GM19455 (cell line): Measurements from ENCODE around the gene ZC3H6.
"Not testable (repeated sequence)": the region's sequence is repeated elsewhere in the genome, so short reads cannot be mapped to it uniquely, and the experiment has no call there.

ENCODE experiments used
- ATAC-seq: cut with Tn5 transposase; IDR thresholded peaks from one replicate; pipeline ENCODE4 v1.9.1; 2021; ENCODE audit not compliant: unreplicated experiment

Gene ZC3H6

DNA sequence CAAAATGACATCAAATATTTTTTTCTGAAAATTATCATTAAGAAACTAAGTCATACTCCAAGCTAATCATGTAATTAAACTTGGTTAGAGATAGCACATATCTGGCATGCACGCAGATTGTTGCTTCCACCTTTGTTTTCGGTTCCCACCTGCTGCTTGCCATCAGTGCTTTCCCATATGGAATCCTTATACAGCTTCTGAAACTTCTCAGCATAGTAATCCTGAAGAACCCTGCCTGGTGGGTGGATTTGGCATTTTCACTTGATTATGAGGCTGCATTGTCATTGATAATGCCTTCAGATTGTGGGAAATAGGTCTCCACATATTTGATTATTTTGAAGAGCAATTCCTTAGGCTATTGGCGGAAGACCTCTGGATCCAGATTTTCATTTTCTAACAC lies 47.5 kb downstream of the ZC3H6 start:
- no peak for ATAC-seq

- no peak for ATAC-seq
These were observed 56.8 kb downstream of the ZC3H6 start for GRCh38 chr2:112332123-112332696.

DNA sequence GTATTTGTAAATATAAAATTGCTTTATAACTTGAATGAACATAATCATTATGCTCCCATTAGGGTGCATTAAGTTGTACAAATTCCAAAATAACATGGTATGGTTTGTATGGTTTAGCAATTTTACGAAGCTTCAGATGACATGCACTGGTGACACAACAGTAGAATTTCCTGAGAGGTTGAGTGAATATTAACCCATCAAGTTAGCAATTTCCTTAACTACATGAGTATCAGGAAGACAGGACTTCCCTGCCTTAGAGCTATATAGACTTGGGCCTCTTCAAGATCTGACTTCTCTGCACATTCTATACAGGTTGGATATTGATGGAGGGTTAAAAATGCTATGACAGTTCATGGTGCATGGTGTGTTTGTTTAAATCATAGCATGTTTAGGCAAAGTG lies 60.2 kb downstream of the ZC3H6 start:
- no peak for ATAC-seq

DNA sequence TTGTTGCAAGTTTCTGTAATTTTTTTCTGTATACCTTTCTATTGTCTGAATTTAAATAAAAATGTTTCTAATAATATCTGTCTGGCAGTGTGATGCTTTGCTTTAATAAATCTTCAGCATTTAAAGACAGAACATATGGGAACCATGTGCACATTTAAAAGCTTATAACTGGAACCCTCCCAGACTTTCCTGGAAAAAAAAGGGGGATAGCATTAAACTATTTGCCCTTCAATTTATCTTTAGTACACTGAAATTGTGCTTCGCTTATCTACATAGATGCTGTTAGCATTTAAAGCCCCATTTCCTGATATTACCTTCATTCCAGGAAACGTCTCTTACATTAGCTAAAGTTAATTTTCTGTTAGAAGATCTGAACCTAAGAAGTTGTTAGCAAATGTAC lies 64.6 kb downstream of the ZC3H6 start:
- no peak for ATAC-seq

GRCh38 chr2:112340475-112341267 lies 65.3 kb downstream of the ZC3H6 start:
- no peak for ATAC-seq

DNA sequence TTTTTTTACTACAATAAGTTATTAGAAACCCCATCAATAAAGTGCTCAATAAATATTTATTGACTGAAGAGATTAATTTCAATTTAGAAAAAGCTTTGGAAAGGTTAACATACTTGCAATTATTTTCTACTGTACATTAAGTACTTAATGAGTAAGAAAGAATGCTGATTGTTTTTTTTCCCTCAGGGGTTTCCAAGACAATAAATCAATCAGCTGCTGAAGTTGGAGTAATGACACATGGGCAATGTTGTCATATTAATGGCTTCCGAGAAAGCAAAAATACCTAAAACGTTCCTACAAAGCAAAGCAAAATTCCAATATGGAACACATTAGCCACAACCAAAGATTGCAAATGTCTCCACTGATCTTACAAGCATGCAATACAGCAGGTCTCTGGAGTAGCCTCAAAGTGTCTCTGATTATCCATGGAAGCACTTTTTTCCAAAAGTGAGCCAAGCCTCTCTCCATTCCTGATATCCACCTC lies 66.7 kb downstream of the ZC3H6 start:
- no peak for ATAC-seq

- no peak for ATAC-seq
These were observed 68.6 kb downstream of the ZC3H6 start for GRCh38 chr2:112343827-112344585.

DNA sequence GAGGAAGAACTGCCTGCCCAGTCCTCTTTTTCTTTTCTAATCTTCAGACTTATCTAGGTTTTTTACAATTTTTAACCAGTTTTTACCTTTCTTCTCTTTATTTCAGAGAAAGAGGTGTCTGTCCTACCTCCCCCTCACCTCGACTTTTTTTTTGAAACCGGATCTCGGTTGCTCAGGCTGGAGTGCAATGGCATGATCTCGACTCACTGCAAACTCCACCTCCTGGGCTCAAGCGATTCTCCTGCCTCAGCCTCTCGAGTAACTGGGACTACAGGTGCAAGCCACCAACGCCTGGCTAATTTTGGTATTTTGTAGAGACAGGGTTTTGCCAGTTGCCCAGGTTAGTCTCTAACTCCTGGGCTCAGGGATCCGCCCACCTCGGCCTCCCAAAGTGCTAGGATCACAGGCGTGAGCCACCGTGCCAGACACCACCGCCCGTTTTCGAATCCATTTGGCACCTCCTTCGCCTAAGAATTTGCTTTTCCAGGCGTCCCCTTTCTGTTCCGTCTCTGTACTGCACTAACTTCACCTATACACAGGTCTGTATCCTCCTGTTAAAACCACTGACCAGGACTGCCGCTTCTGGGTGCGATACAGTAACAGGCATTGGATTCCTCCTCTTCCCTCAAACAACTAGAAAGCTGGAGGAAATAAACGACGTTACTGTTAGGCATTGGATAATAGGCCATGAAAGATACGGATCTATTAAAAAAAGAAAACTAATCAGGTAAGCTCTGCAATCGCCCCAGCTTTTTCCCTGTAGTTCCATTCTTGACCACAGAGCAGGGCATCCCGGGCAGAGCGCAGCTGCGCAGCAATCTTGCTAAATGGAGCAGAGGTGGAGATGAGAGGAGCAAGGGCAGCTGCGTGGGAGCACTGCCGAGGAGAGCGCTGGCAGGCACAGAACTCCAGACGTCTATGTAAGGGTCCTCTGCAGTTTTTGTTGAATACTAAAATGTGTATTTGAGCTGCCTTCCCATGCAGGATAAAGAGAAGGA lies 69.9 kb downstream of the ZC3H6 start:
- ATAC-seq: no peak

- not testable (repeated sequence) for ATAC-seq
These were observed 76.9 kb downstream of the ZC3H6 start for GRCh38 chr2:112352292-112352691.

- ATAC-seq: not testable (repeated sequence)
These were observed 77.6 kb downstream of the ZC3H6 start for GRCh38 chr2:112352809-112353603.

GRCh38 chr2:112354335-112354734 lies 78.9 kb downstream of the ZC3H6 start:
- not testable (repeated sequence) for ATAC-seq

GRCh38 chr2:112360055-112360454 lies 84.7 kb downstream of the ZC3H6 start:
- not testable (repeated sequence) for ATAC-seq
